ENCODE data around the gene PCDHGB4. TPM values are rescaled to one million over a fixed set of nuclear protein-coding genes. Genes with fewer than 3 reads are reported as not detected.

The PCDHGB4 gene
- total and polyA plus RNA-seq, 10 of the 15 experiments (the other 5 are each of a cell fraction or from before 2014, with no cell fraction given): 0.02 to 0.20 (median 0.04) TPM; not detected in 4

- no peak for FAIRE-seq
- RAD21 ChIA-PET (ENCODE audit: unreplicated experiment): no interaction called here
- no TSS peak for BruUV-seq (replicated peaks)
- WGBS (ENCODE audit: insufficient coverage, insufficient replicate concordance, low lambda C conversion rate, missing lambda C conversion rate): 27% methylated on average over 21 of the region's 21 CpGs
- Histone ChIP-seq H3K9ac (ENCODE audit: control insufficient read depth, insufficient read depth, low read length) (no peak overlapping the region), H3K36me3 (ENCODE audit: control insufficient read depth in 2 of 2, insufficient read depth in 2 of 2, low read length in 1 of 2) (no peaks in the 10 kb centered on the region), H3K4me2 (ENCODE audit: control insufficient read depth, insufficient read depth) (no peak overlapping the region), H3K27me3 (replicated peaks in 1 of 2; ENCODE audit: control insufficient read depth in 2 of 2, insufficient read depth in 2 of 2, low read length in 1 of 2) (no peaks in the 10 kb centered on the region), H3K4me1 (ENCODE audit: control insufficient read depth, insufficient read depth, low read length) (no peaks in the 10 kb centered on the region), H4K20me1 (ENCODE audit: control insufficient read depth, insufficient read depth) (no peaks in the 10 kb centered on the region), H3K9me3 (replicated peaks; ENCODE audit: control insufficient read depth, insufficient read depth, low read length) (peaks cover 2% of the 10 kb centered on the region; the same call in 1 of the 3 replicates), H3K79me2 (ENCODE audit: control insufficient read depth, insufficient read depth, low read length) (no peaks in the 10 kb centered on the region), H3K4me3 (no peak overlapping the region), H3K27ac (ENCODE audit: control insufficient read depth, insufficient read depth) (no peak overlapping the region), H2AFZ (ENCODE audit: control insufficient read depth, low read depth, low read length) (no peak overlapping the region)
- POLR2A ChIA-PET: no interaction called here
- in situ Hi-C loops (cut with MboI): no loop called here
- intact Hi-C loops (cut with micrococcal nuclease; ENCODE audit: unreplicated experiment): no loop called here
- DNase-seq (ENCODE audit: low read depth, low spot score): no peak
- CTCF ChIA-PET: interaction anchor here (0.8 to 1.5 kb wide), 2 partner anchors 8 to 175 kb away, joined by 3 read pairs; no protein-coding TSS in a partner anchor
- ATAC-seq: no peak
- SMC1A ChIA-PET (ENCODE audit: uncharacterized antibody, unreplicated experiment): no interaction called here
- TF ChIP-seq CBX5 (IDR thresholded peaks at IDR 0.05; ENCODE audit: low read depth): no peak
- TF ChIP-seq BHLHE40 (IDR thresholded peaks at IDR 0.05; ENCODE audit: borderline replicate concordance in 1 of 2, low read depth in 2 of 2, low read length in 1 of 2): no peak
- no peak for TF ChIP-seq GABPA (IDR thresholded peaks at IDR 0.05; ENCODE audit: low read depth)
- TF ChIP-seq SUPT20H (IDR thresholded peaks at IDR 0.05; ENCODE audit: borderline replicate concordance, control insufficient read depth, low read depth, low read length): no peak
- no peak for TF ChIP-seq RFX5 (IDR thresholded peaks at IDR 0.05; ENCODE audit: low read depth, low read length)
- TF ChIP-seq IRF5 (IDR thresholded peaks at IDR 0.05; ENCODE audit: borderline replicate concordance): no peak
- TF ChIP-seq, protein P1, sequence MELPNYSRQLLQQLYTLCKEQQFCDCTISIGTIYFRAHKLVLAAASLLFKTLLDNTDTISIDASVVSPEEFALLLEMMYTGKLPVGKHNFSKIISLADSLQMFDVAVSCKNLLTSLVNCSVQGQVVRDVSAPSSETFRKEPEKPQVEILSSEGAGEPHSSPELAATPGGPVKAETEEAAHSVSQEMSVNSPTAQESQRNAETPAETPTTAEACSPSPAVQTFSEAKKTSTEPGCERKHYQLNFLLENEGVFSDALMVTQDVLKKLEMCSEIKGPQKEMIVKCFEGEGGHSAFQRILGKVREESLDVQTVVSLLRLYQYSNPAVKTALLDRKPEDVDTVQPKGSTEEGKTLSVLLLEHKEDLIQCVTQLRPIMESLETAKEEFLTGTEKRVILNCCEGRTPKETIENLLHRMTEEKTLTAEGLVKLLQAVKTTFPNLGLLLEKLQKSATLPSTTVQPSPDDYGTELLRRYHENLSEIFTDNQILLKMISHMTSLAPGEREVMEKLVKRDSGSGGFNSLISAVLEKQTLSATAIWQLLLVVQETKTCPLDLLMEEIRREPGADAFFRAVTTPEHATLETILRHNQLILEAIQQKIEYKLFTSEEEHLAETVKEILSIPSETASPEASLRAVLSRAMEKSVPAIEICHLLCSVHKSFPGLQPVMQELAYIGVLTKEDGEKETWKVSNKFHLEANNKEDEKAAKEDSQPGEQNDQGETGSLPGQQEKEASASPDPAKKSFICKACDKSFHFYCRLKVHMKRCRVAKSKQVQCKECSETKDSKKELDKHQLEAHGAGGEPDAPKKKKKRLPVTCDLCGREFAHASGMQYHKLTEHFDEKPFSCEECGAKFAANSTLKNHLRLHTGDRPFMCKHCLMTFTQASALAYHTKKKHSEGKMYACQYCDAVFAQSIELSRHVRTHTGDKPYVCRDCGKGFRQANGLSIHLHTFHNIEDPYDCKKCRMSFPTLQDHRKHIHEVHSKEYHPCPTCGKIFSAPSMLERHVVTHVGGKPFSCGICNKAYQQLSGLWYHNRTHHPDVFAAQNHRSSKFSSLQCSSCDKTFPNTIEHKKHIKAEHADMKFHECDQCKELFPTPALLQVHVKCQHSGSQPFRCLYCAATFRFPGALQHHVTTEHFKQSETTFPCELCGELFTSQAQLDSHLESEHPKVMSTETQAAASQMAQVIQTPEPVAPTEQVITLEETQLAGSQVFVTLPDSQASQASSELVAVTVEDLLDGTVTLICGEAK (IDR thresholded peaks at IDR 0.05; ENCODE audit: borderline replicate concordance): no peak
- no peak for TF ChIP-seq STAT1 (conservative IDR thresholded peaks at IDR 0.05)
- TF ChIP-seq E4F1 (IDR thresholded peaks at IDR 0.05; ENCODE audit: borderline replicate concordance, partially characterized antibody): no peak
- TF ChIP-seq SP1 (IDR thresholded peaks at IDR 0.05; ENCODE audit: low read depth, low read length): no peak
- TF ChIP-seq, protein P2, sequence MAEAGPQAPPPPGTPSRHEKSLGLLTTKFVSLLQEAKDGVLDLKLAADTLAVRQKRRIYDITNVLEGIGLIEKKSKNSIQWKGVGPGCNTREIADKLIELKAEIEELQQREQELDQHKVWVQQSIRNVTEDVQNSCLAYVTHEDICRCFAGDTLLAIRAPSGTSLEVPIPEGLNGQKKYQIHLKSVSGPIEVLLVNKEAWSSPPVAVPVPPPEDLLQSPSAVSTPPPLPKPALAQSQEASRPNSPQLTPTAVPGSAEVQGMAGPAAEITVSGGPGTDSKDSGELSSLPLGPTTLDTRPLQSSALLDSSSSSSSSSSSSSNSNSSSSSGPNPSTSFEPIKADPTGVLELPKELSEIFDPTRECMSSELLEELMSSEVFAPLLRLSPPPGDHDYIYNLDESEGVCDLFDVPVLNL (IDR thresholded peaks at IDR 0.05; ENCODE audit: low read depth, low read length): no peak
- no peak for TF ChIP-seq CEBPB (IDR thresholded peaks at IDR 0.05; ENCODE audit: borderline replicate concordance in 1 of 2, low read depth in 2 of 2, low read length in 2 of 2)
- no peak for TF ChIP-seq NR2C1 (IDR thresholded peaks at IDR 0.05)
- TF ChIP-seq NRF1 (conservative IDR thresholded peaks at IDR 0.05; ENCODE audit: low read depth, low read length): no peak
- no peak for TF ChIP-seq WRNIP1 (IDR thresholded peaks at IDR 0.05; ENCODE audit: borderline replicate concordance, low read depth, low read length)
- TF ChIP-seq ZZZ3 (IDR thresholded peaks at IDR 0.05; ENCODE audit: control insufficient read depth, insufficient read length, low read depth): no peak
Measured at GRCh38 chr5:141383345-141383744, 4.2 kb upstream of the PCDHGB4 start.

All from GM12878 (cell line).